ENCODE data around the gene WASF2.

Gene WASF2

GRCh38 chr1:27399251-27400025, 90.5 kb downstream of the WASF2 start:
- Histone ChIP-seq H3K27ac (no peak overlapping the region), H3K36me3 (no peaks in the 10 kb centered on the region), H3K4me3 (ENCODE audit: low read depth, low read length) (no peak overlapping the region), H3K27me3 (ENCODE audit: insufficient read depth, low read depth, severe bottlenecking) (no peaks in the 10 kb centered on the region), H3K9me3 (ENCODE audit: severe bottlenecking) (no peaks in the 10 kb centered on the region)
- no peak for DNase-seq
- no peak for TF ChIP-seq CTCF (IDR thresholded peaks at IDR 0.05; ENCODE audit: low read depth, low read length)

- H3K36me3 ChIP-seq, result no peaks in the 10 kb centered on the region
- TF ChIP-seq CTCF (IDR thresholded peaks at IDR 0.05; ENCODE audit: low read depth, low read length), result no peak
Measured at GRCh38 chr1:27398405-27399149, 91.4 kb downstream of the WASF2 start.

GRCh38 chr1:27397749-27398148, 92.2 kb downstream of the WASF2 start:
- no peak overlapping the region for H3K27ac ChIP-seq
- TF ChIP-seq CTCF (IDR thresholded peaks at IDR 0.05; ENCODE audit: low read depth, low read length), result no peak

More at GRCh38 chr1:27398405-27399149, 91.4 kb downstream of the WASF2 start:
- Histone ChIP-seq H3K9me3 (ENCODE audit: severe bottlenecking) (no peaks in the 10 kb centered on the region), H3K27ac (no peak overlapping the region), H3K27me3 (ENCODE audit: insufficient read depth, low read depth, severe bottlenecking) (no peaks in the 10 kb centered on the region), H3K4me3 (ENCODE audit: low read depth, low read length) (no peak overlapping the region)
- DNase-seq, result no peak

GRCh38 chr1:27397110-27397509, 92.9 kb downstream of the WASF2 start:
- no peak for TF ChIP-seq CTCF (IDR thresholded peaks at IDR 0.05; ENCODE audit: low read depth, low read length)
- H3K27ac ChIP-seq, result no peak overlapping the region

More at GRCh38 chr1:27397749-27398148, 92.2 kb downstream of the WASF2 start:
- Histone ChIP-seq H3K9me3 (ENCODE audit: severe bottlenecking) (no peaks in the 10 kb centered on the region), H3K4me3 (ENCODE audit: low read depth, low read length) (no peak overlapping the region), H3K36me3 (no peaks in the 10 kb centered on the region), H3K27me3 (ENCODE audit: insufficient read depth, low read depth, severe bottlenecking) (no peaks in the 10 kb centered on the region)
- no peak for DNase-seq

GRCh38 chr1:27395441-27396195, 94.3 kb downstream of the WASF2 start:
- Histone ChIP-seq H3K27me3 (ENCODE audit: insufficient read depth, low read depth, severe bottlenecking) (no peaks in the 10 kb centered on the region), H3K36me3 (no peaks in the 10 kb centered on the region), H3K4me3 (ENCODE audit: low read depth, low read length) (no peak overlapping the region), H3K9me3 (ENCODE audit: severe bottlenecking) (no peaks in the 10 kb centered on the region), H3K27ac (no peak overlapping the region)
- peak; percentile 68 for DNase-seq
- TF ChIP-seq CTCF (IDR thresholded peaks at IDR 0.05; ENCODE audit: low read depth, low read length), result peak; percentile 86

More at GRCh38 chr1:27397110-27397509, 92.9 kb downstream of the WASF2 start:
- Histone ChIP-seq H3K27me3 (ENCODE audit: insufficient read depth, low read depth, severe bottlenecking) (no peaks in the 10 kb centered on the region), H3K36me3 (no peaks in the 10 kb centered on the region), H3K4me3 (ENCODE audit: low read depth, low read length) (no peak overlapping the region), H3K9me3 (ENCODE audit: severe bottlenecking) (no peaks in the 10 kb centered on the region)
- no peak for DNase-seq

All from WERI-Rb-1 (cell line).